NB4 (cell line): ENCODE results near the gene ZFP3.
A peak's percentile ranks its signal among the peaks of the same experiment; 100 is the strongest.

Source experiments
- DNase-seq: peaks from one replicate; pipeline ENCODE4 v3.0.0; 2010; ENCODE audit warnings: low read depth
- H3K4me3 ChIP-seq: one replicate; pipeline ENCODE4 v1.5.1; 2011; ENCODE audit warnings: mild to moderate bottlenecking, low read depth, low read length, moderate library complexity
- CTCF ChIP-seq: IDR thresholded peaks from one replicate; pipeline ENCODE4 v1.5.1; 2012; ENCODE audit warnings: low read depth, low read length
- MAX ChIP-seq: IDR thresholded peaks from 2 replicates; pipeline ENCODE4 v1.6.1; 2011; ENCODE audit warnings: low read depth, low read length
- MYC ChIP-seq: IDR thresholded peaks from 2 replicates; pipeline ENCODE4 v1.6.1; 2011; ENCODE audit warnings: low read depth, low read length
- POLR2A ChIP-seq: IDR thresholded peaks from 2 replicates; pipeline ENCODE4 v1.6.1; 2011; ENCODE audit warnings: mild to moderate bottlenecking; ENCODE audit not compliant: insufficient read length; ENCODE audit errors: extremely low read depth

The ZFP3 gene

GRCh38 chr17:5097101-5097834, 19.0 kb downstream of the ZFP3 start:
- TF ChIP-seq MYC = no peak
- no peak for TF ChIP-seq CTCF
- TF ChIP-seq MAX = no peak
- no peak for TF ChIP-seq POLR2A
- H3K4me3 ChIP-seq = no peak overlapping the region
- DNase-seq = no peak

GRCh38 chr17:5099271-5099670, 21.0 kb downstream of the ZFP3 start:
- H3K4me3 ChIP-seq = no peak overlapping the region
- TF ChIP-seq CTCF (no peak), MYC (no peak), POLR2A (no peak), MAX (no peak)

DNA sequence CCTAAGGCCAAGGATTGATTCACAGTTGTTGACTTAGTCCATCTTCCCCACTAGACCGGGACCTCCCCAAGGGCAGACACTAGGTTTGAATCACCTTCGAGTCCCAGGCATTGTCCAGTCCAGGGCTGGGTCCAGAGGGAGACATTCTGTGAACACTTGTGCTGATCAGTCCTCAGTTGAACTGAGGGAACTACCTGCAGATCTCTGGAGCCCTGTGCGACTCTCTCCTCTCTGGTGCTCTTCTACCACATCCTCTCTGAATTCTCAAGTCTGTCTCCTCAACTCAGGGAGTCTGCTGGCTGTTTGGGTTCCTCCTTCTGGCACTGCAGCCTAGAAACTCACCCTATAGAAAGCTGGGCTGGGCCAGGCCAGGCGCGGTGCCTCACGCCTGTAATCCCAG, 22.6 kb downstream of the ZFP3 start:
- no peak for TF ChIP-seq MYC
- no peak for DNase-seq
- no peak overlapping the region for H3K4me3 ChIP-seq

More at GRCh38 chr17:5099271-5099670, 21.0 kb downstream of the ZFP3 start:
- DNase-seq = no peak

DNA sequence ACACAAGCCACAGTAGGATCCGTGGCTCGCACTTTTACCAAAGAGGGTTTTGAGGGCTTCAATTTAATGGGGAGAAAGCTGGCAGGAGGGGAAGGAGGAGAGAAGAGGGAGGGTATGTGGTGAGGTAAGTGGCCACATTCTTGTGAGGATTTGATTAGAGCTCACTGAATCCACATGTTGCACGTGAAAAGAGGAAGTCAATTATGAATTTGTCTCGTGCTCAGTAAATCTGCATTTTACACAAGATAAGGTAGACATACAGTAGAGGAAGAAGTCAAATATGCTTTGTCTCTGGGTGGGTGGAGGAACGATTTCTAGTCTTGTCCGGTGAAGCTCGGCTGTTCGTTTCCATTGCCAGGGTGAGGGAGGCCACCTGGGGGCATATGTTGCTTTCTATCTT, 32.5 kb downstream of the ZFP3 start:
- H3K4me3 ChIP-seq = peak overlapping the region; percentile 76
- TF ChIP-seq MYC (no peak; the same call in 1 of the 2 replicates), MAX (peak; percentile 86), CTCF (no peak)
- peak; percentile 65 for DNase-seq

DNA sequence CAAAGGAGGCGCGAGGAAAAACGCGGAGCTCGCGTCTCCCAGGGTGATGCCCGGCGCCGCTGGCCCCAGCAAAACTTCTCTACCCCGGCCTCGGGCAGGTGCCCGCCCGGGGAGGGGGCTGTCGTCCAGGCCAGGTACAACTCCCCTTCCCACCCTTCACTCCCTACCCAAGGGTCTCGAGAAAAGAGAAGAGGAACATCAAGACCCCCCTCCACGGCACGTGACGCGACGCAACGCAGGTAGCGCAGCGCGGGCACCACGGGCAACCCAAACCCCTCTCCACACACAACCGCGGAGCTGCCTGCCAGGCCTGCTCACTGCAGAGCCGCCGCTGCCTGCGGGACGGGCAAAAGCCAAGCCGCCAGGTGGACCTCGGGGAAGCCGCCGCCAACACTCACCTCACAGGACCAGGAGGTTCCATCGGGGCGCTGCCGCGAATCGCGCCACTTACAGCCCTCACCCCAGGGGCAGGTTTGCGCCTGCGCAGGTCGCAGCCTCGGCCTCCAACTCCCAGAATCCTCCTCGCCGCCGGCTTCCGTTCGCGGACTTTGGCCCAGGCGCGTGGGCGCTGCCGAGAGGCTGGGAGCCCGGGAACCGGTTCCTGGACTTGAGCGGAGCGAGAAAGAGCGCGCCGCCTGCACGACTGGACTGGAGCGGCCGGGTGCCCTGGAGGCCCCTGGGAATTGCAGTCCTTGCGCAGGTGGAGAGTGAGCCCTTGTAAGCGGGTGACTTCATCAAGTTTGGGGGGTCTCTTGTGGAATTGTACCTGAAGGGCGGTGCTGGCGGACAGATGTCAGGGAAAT, 33.3 kb downstream of the ZFP3 start, which contains the start of gene ZNF232:
ZNF232 (minus strand) TSS at position 477 of the 803 bp plus-strand sequence; CDS start at position 421, 56 bp downstream.
- peak; percentile 92 for DNase-seq
- TF ChIP-seq MAX (peak; percentile 69; the same call in 1 of the 2 replicates), CTCF (no peak), MYC (peak; percentile 31; the same call in 1 of the 2 replicates), POLR2A (peak; percentile 48)
- peak within 1 kb of the TSS; percentile 76 for H3K4me3 ChIP-seq
